HG02870 (cell line): ENCODE measurements around the gene PIGR.
"Not testable (repeated sequence)": the region's sequence is repeated elsewhere in the genome, so short reads cannot be mapped to it uniquely, and the experiment has no call there.

ENCODE experiments used
- ATAC-seq: cut with Tn5 transposase; IDR thresholded peaks from one replicate; pipeline ENCODE4 v1.9.1; 2021; ENCODE audit warnings: mild to moderate bottlenecking, moderate library complexity; ENCODE audit not compliant: unreplicated experiment

The PIGR gene

DNA sequence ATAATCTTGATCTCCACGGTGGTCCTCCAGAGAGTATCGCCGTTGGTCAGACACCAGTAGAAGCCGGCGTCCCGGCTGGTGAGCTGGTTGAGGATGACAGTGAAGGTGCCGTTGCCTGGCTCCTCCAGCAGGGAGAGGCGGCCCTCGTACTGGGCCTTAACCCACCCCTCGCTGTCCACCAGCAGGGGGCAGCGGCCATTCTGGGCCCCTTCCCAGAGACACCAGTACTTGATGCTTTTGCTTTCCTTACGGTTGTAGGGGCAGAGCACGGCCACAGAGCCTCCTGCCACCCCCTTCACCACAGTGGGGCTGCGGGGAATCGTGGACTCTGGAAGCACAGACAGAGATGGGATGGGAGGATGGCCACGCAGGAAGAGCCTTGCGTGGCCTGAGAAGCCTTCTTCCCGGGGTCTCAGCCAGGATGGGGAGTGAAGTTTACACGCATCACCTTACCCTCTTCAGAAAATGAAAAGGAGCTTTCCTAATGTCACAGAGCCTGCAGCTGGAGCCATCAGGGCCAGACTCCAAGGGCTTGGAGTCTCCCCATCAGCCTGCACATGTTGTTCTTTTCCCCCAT, 10.7 kb downstream of the PIGR start:
- ATAC-seq: no peak

DNA sequence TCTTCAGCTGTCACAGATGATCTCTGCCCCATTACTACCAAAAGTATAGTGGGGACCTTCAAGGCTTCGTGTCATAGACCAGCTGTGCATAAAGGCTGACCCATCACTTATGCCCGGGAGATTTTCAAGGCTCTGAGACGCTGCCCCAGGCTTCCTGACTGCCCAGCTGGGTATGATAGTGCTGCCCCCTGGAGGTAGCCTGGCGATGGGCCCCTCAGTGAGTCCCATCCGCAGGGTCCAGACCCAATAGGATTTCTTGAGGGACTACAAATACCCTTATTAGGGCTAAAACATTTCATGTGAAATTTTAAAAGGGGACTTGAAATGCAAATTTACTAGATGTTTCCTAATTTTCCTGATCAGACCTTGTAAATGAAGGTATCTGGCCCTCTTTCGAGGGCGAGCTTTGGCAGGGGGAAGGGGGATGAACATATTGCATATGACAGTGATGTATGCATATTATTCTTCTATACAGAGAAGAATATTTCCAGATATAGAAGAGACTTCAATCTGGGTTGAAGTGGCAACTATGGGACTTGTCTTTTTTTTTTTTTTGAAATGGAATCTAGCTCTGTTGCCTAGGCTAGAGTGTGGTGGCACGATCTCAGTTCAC, 12.8 kb downstream of the PIGR start:
- no peak for ATAC-seq

DNA sequence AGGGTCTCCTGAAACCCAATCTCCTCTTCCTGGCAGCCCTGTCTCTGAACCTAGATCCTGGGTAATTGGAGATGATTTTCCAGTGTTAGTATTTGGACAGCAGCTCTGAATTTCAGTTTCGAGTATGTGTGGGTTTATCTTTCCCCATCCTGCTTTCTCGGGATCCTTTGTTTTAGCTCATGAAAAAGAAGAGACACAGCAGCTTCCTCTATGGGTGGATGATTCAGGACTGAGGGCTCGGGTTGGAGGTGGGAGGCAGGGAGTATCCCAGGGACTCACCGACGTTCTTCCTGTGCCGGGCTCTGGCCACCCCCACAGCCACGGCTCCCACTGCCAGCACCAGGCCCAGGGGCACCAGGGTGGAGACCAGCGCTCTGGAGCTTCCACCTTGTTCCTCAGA, 14.1 kb downstream of the PIGR start:
- ATAC-seq: no peak

DNA sequence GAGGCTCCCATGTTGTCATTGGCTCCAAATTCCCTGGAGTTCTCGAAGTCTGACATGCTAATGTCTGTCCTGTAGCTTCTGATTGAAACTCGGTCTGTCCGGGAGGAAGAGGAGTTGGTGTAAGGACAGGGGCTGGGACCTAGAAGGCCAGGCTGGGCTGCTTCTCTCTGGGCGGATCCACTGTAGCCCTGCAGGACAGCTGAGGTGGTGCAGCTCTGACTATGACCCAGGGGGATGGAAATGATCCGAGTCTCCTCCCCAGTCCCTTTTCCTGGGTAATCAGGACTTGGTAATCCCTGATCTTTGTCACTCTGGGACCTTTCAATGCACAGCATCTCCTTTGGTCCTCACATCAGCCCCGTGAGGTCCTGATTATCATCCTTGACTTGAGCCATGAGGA, 14.6 kb downstream of the PIGR start:
- no peak for ATAC-seq

DNA sequence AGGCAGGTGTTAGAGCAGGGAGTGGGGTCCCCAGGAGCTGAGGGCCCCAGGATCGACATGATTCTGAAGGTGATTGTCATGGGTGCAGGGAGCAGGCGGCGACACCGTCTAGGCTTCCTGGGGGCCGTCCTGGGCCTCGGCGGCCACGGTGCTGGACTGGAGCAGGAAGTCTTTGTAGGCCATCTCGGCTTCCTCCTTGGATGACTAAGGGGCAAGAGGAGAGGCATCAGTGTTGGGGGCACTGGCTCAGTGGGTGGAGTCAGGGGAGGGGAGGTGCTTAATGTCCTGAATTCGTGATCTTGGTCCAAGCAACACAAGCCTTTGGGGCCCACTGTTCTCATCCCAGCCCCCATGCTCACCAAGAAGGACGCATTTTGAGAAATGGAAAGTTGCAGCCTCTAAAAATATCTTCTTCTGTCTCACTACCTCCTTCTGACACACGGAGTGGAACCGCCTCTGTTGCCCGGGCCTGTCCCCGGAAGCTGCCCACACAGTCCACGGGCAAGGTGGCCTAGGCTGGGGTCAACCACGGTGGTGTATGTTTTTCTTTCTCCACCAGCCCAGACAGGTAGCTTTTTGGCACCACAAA, 16.0 kb downstream of the PIGR start:
- ATAC-seq: peak; percentile 77

DNA sequence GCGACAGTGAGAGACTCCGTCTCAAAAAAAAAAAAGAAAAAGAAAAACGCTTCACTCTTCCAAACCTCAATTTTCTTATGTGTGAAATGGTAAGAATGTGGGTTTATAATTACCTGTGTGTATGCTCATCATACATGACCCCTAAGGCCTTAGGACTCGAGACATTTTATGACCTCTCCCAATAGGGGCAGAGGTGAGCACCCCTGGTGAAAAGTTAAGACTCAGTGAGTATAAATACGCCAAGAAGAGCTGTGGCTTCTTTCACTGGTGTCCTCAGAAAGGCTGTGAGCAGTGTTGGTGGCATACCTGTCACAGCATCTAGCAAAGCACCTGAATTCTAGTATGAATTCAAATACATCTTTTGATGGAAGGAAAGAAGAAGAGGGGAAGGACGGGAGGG, 16.7 kb downstream of the PIGR start:
- ATAC-seq: no peak

DNA sequence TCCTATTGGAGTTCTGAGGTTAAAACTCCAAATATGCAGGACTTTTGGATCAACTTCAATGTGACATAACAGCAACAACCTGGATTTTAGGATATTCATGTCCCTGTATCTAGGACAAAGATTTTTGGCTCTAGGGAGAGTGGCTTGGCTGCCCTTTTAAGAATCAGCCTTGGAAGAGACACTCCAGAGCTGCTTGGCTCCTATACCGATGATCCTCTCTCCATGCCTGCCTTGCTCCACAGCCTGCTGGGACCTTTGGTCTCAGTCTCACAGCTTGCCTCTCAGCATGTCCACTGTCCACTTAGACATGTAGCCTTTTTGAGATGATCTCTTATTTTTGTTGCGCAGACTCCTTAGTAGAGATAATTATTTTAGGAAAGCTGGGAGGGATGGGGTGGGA, 20.0 kb downstream of the PIGR start:
- no peak for ATAC-seq

DNA sequence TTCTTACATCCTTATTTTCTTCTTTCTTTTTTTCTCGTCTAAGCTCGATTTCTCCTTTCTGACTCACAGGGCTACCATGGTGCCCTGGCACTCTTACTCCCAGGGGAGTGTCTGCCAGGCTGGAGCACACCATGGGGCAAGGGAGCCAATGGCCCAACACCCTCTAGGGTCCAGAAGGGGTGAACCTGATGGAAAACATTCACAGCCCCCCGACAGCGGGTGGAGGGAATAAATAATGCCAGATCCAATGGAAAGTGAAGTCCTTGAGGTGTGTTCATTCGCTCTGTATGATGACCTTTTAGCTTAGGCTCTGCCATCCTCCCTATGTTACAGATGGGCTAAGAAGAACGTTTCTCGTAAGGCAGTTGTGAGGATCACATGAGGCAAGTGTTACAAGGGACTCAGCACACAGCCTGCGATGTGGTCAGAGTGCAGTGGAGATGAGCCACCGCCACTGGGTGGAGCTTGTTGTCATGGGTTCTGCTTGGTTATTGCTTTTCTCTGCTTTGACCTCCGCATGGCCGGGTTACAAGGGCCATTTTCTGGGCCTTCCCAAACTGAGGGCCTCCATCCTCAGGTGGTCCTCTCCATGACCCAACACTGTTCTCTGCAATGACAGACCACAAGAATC, 21.0 kb downstream of the PIGR start:
- peak; percentile 49 for ATAC-seq

DNA sequence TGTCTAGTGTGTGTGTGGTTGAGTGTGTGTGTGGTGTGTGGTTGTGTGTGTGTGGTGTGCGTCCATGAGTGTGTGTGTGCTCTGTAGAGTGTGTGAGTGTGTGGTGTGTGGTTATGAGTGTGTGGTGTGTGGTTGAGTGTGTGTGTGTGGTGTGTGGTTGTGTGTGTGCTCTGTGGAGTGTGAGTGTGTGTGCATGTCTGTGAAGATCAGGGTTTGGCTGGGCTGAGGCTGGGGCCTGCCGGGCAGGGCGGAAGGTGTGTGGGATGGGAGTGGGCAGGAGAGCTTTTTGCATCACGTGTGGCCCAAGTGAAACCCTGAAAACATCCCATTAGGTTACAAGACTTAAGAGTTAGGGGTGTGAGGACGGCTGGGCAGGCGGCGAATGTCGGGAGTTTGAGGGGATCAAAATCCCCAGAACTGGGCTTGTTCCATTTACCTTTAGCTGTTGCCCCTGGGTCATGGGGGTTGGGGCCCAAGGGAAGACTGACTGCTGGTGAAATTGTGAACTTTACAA, 21.6 kb downstream of the PIGR start:
- peak; percentile 26 for ATAC-seq

DNA sequence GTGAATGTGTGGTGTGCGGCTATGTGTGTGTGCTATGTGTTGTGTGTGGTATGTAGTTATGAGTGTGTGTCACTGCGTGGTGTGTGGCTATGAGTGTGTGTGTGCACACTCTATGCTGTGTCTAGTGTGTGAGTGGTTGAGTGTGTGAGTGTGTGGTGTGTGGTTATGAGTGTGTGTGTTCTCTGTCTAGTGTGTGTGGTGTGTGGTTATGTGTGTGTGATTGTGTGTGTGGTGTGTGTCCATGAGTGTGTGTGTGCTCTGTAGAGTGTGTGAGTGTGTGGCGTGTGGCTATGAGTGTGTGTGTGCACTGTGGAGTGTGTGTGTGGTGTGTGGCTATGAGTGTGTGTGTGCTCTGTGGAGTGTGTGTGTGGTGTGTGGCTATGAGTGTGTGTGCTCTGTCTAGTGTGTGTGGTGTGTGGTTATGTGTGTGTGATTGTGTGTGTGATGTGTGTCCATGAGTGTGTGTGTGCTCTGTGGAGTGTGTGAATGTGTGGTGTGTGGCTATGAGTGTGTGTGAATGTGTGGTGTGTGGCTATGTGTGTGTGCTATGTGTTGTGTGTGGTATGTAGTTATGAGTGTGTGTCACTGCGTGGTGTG, 22.2 kb downstream of the PIGR start:
- ATAC-seq: not testable (repeated sequence)

DNA sequence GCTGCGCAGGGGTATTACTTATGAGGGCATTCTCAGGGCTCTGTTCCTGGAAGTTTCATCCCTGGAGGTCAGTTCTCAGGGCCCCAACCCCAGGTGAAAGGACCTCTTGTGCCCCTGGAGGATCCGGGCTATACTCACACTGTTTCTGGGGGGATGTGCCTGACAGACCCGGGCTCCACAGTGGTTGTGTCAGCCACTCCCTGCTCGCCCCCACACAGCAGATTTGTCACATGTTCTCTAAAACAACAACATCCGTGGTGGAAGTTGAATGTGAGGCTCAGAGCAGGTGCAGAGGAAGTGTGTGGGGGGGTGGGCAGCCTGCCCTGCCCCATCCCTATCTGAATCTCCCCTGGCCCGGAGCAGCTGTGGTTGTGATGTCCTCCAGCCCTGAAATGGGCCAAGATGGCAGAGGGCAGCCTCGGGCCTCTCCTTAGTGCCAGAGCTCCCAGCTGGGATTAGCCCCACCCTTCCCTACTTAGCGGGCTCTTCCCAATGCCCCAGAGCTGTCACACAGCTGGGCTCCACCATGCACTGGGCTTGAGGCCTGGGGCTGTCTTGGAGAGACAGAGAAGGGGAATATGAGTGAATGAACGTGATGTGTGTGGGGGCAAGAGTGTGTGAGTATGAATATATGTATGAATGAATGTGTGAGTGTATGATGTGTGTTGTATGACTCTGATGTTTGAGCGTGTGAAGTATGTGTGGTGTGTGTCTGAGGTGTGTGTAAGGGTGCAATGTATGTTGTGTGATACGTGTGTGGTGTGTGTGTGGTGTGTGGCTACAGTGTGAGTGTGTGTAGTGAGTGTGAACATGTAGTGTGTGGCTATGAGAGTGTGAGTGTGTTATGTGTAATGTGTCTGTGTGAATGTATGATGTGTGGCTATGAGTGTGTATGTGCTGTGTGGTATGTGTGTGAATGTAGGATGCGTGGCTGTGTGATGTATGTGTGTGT, 23.0 kb downstream of the PIGR start:
- peak; percentile 43 for ATAC-seq

DNA sequence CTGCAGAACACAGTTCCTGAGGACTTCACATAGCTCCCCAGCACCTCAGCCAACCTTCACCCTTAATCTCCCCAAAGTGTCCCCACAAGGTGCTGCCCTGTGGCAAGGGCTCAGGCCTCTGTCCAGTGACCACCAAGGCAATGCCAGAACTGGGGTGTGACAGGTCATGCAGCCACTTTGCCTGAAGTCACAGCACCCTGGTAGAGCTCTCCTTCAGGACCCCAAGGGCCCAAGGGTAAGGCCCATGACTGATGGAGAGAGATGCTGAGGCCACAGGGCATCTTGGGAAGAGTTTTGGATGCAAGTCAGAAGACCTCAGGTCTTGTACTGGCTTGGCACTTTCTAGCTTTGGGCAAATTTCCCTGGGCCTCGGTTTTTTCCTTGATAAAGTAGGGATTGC, 23.7 kb downstream of the PIGR start:
- no peak for ATAC-seq

DNA sequence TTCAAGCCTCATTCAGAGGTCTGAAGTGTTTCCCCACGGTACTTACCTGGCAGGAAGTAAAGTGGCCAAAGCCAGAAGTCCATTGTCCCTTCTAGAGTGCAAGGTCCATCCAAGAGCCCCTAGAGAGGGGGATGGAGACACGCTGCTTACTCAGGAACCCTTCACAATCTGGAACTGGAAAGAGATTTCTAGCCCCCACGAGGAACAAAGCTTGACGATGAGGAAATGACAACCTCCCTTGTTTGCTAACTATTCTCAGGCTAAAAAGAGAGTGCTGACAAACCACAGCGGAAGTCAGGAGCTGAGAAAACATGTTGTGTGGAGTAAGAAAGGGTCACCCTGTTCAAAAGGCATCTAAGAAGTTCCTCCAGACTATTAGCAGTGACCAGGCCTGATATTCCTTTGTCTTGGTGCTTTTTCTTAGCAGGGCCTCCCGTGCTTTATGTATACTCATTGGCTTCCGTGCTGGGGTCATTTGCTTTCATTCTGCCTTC, 24.4 kb downstream of the PIGR start, which contains the start of gene FCMR:
FCMR (minus strand) TSS at position 170 of the 494 bp plus-strand sequence; CDS start at position 83, 87 bp downstream.
- ATAC-seq: no peak

DNA sequence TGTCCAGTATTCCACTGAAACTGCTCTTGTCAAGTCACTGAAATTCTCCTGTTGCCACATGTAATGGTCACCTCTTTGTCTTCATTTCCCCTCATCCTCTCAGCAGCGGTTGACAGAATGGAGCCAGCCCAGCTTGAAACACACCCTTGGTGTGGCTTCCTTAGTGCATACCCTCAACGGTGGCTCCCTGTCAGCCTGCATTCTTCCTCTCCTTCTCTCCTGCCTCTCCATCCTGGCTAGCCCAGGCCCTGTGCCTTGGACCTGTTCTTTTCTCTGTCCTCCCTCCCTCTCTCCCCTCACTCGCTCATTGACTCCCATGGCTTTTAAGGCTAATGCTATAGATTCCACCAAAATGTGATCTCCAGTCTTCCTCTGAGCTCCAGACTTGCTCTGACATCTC, 28.2 kb downstream of the PIGR start:
- no peak for ATAC-seq

DNA sequence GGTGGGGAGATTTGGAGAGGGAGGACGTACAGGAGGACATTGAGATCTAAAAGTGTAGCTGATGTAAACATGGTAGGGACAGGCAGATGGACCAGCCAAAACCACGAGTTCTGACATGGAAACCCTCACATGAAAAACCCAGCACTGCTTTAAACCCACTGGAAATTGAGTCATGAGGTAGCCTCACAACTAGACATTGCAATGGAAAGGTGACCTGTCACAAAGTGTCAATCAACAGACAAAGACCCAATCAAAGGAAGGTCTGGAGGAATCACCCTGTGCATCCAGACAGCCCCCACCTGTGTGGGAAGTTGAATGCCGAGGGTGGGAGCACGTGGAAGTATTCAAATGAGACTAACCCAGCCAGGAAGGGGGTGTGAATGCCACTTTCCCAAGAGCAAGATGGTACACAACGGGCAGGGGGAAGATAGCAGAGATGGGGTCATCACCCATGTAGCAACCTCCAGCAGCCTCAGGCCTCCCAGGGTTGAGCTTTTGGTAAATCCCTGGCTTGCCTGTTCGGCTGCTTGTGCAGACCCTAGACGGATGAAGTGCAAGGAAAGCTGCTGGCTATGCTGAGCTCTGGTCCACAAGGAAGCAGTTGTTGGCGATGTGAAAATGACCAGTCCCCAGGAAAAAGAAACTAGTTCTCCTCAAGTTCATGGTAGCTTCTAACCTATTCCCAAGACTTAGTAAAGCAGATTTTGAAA, 30.1 kb downstream of the PIGR start:
- ATAC-seq: no peak

DNA sequence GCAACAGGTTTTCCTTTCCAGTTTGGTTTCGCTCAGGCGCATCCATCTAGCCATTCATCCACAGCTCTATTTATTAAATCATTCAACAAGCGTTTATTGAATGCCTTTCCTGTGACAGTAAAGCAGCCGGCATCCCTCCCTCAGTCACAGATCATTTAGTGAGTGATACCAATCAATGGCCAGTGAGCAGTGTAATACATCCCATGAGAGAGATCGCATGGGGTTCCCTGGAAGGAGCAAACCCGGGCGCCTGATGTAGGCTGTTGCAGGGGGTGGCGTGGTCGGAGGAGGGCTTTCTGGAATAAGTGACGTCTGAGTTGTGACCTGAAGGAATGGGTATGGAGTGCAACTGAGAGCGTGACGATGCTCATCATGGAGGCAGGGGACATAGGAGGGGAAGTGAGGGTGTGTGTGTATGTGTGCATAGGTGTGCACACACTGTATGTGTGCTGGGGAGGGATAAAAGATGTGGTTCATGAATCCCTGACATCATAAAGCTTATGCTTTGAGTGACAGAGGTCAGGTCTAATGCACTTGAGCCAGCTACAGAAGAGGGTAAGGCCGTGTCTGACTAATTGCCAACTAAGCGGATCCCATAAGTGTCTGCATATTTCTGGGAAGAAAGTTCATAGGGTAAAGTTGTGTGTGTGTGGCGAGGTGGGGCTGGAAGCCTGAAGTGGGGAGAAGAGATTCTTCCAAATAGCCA, 31.1 kb downstream of the PIGR start:
- no peak for ATAC-seq

DNA sequence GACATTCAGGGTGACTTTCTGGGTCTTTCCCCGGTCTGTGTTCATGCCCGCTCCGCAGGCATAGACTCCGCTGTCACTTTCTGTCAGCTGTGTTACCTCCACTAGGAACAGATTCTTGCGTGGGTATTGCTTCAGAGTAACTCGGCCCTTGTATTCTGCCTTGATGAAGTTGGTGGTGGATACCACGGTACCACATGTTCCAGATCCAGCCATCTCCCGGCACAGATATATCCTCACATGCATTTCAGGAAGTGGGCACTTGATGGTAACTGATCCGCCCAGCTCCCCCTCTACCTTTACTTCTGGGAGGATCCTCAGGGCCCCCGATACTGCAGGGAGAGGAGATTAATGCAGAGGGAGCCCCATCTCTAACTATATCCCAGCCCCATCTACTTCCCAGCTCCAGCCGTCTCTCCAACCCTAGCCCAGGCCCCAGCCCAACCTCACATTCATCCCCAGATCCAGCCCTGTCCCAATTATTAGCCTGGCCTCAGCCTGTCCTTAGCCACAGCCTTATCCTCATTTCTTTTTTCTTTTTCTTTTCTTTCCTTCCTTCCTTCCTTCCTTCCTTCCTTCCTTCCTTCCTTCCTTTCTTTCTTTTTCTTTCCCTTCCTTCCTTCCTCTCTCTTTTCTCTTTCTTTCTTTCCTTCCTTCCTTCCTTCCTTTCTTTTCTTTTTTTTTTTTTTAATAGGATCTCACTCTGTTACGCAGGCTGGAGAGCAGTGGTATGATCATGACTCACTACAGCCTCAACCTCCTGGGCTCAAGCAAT, 32.3 kb downstream of the PIGR start:
- no peak for ATAC-seq

DNA sequence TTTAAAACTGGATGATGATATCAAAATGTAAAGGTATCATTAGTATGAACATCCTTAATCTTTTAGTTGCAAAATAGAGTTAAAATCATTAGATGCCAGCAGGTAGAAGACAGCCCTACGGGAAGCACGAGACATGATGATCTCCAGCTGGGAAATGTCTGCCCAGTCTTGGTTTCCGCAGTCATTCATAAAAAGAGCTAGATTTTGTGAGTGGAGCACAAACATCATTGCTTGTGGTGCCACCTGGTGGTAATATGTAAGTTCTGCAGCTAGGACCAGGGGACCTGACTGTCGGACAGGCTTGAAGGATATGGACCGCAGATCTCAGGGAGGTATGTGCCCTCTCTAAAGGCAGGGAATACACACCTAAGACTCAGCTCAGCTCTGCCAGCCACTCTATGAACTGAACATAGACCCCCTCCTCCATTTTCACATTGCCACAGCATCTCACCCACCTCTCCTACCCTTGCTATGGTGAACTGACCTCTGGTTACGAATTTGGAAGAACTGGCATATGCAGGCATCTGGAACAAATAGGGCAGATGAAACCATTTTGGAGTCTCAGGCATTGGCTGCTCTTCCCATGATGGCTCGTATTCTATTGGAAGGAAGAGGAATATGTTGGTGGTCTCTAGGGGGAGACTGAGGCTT, 33.7 kb downstream of the PIGR start:
- no peak for ATAC-seq
